GM19397 (cell line): ENCODE data around the gene RNF212B.

Source experiments
- ATAC-seq: cut with Tn5 transposase; IDR thresholded peaks from one replicate; pipeline ENCODE4 v1.9.1; 2021; ENCODE audit warnings: mild to moderate bottlenecking, moderate library complexity; ENCODE audit not compliant: unreplicated experiment

Gene RNF212B

GRCh38 chr14:23319746-23320583 lies 82.2 kb downstream of the RNF212B start:
- no peak for ATAC-seq

- peak; percentile 90 for ATAC-seq
Measured at GRCh38 chr14:23320584-23321571, 83.1 kb downstream of the RNF212B start, which contains the start of gene PABPN1. TSS of gene PABPN1 (plus strand) at chr14:23321457. CDS start at chr14:23321470, 13 bp downstream.

- peak; percentile 10 for ATAC-seq
Measured at GRCh38 chr14:23321572-23322547, 84.1 kb downstream of the RNF212B start.
